Astrocyte (in vitro differentiated cells and primary cell): ENCODE results near the gene C1S. TPM values are rescaled to one million over a fixed set of nuclear protein-coding genes. Genes with fewer than 3 reads are reported as not detected.
A peak's percentile ranks its signal among the peaks of the same experiment; 100 is the strongest.

Source experiments
- DNase-seq: peaks from one replicate; pipeline ENCODE4 v3.0.0-alpha.2; 2010; ENCODE audit warnings: low read depth
- FAIRE-seq: peaks from 2 replicates; lab custom pipeline; 2011; peaks lifted over from hg19 to GRCh38; lab: Jason Lieb, UNC
- H2AFZ ChIP-seq: 2 replicates; pipeline ENCODE4 v1.6.0; 2012; ENCODE audit warnings: low read depth, low read length, inconsistent platforms
- H3K27ac ChIP-seq: 2 replicates; pipeline ENCODE4 v1.5.1; 2011; ENCODE audit warnings: low read depth, low read length, inconsistent platforms
- H3K27me3 ChIP-seq: 2 replicates; pipeline ENCODE4 v1.6.0; 2011; ENCODE audit warnings: low read length, inconsistent platforms; ENCODE audit not compliant: insufficient read depth
- H3K36me3 ChIP-seq: 2 replicates; pipeline ENCODE4 v1.5.1; 2011; ENCODE audit warnings: low read length, inconsistent platforms; ENCODE audit not compliant: insufficient read depth
- H3K4me1 ChIP-seq: 2 replicates; pipeline ENCODE4 v1.5.1; 2011; ENCODE audit warnings: low read length, inconsistent platforms; ENCODE audit not compliant: insufficient read depth
- H3K4me2 ChIP-seq: 2 replicates; pipeline ENCODE4 v1.6.0; 2012; ENCODE audit warnings: low read length, inconsistent platforms
- H3K4me3 ChIP-seq: 2 replicates; pipeline ENCODE4 v1.5.1; 2011; ENCODE audit warnings: low read depth, mild to moderate bottlenecking, low read length, inconsistent platforms; ENCODE audit not compliant: insufficient read depth
- H3K79me2 ChIP-seq: 2 replicates; pipeline ENCODE4 v1.6.0; 2012; ENCODE audit warnings: mild to moderate bottlenecking, low read length, inconsistent platforms; ENCODE audit not compliant: insufficient read depth
- H3K9ac ChIP-seq: 2 replicates; pipeline ENCODE4 v1.6.0; 2012; ENCODE audit warnings: mild to moderate bottlenecking, low read length, inconsistent platforms
- H3K9me3 ChIP-seq: 2 replicates; pipeline ENCODE4 v1.5.1; 2012; ENCODE audit warnings: low read depth, mild to moderate bottlenecking, low read length, inconsistent platforms; ENCODE audit not compliant: insufficient read depth
- H4K20me1 ChIP-seq: 2 replicates; pipeline ENCODE4 v1.6.0; 2012; ENCODE audit warnings: low read length, inconsistent platforms; ENCODE audit not compliant: insufficient read depth
- H3K27ac Mint-ChIP-seq: one replicate; pipeline ENCODE4 v1.8.0; 2021; ENCODE audit warnings: mild to moderate bottlenecking, mixed read lengths; ENCODE audit not compliant: unreplicated experiment
- H3K27me3 Mint-ChIP-seq: one replicate; pipeline ENCODE4 v1.8.0; 2021; ENCODE audit warnings: low read depth, mixed read lengths; ENCODE audit not compliant: unreplicated experiment
- H3K36me3 Mint-ChIP-seq: one replicate; pipeline ENCODE4 v1.8.0; 2021; ENCODE audit warnings: low read depth, mixed read lengths; ENCODE audit not compliant: unreplicated experiment
- H3K4me1 Mint-ChIP-seq: one replicate; pipeline ENCODE4 v1.8.0; 2021; ENCODE audit warnings: low read depth, mixed read lengths; ENCODE audit not compliant: unreplicated experiment
- H3K4me3 Mint-ChIP-seq: one replicate; pipeline ENCODE4 v1.8.0; 2021; ENCODE audit warnings: mild to moderate bottlenecking, moderate library complexity, mixed read lengths; ENCODE audit not compliant: unreplicated experiment
- H3K9me3 Mint-ChIP-seq: one replicate; pipeline ENCODE4 v1.8.0; 2021; ENCODE audit warnings: mild to moderate bottlenecking, mixed read lengths; ENCODE audit not compliant: unreplicated experiment
- EZH2 ChIP-seq: IDR thresholded peaks from 2 replicates; pipeline ENCODE4 v1.6.1; 2012; ENCODE audit warnings: mild to moderate bottlenecking, low read length, inconsistent platforms; ENCODE audit not compliant: insufficient read depth
- total RNA-seq: library from RNA; stranded (reverse); gene quantifications from 2 replicates; pipeline ENCODE4 v1.2.1, GENCODE V29; 2021
- TF ChIP-seq, protein P1 (sequence below): IDR thresholded peaks from 2 replicates; pipeline ENCODE4 v1.5.1; 2011; ENCODE audit warnings: low read depth, mild to moderate bottlenecking, inconsistent platforms, low read length, moderate library complexity; ENCODE audit not compliant: insufficient read depth

C1S gene
- total RNA-seq, 1 donor from 2014 or later: 5.2 TPM

DNA sequence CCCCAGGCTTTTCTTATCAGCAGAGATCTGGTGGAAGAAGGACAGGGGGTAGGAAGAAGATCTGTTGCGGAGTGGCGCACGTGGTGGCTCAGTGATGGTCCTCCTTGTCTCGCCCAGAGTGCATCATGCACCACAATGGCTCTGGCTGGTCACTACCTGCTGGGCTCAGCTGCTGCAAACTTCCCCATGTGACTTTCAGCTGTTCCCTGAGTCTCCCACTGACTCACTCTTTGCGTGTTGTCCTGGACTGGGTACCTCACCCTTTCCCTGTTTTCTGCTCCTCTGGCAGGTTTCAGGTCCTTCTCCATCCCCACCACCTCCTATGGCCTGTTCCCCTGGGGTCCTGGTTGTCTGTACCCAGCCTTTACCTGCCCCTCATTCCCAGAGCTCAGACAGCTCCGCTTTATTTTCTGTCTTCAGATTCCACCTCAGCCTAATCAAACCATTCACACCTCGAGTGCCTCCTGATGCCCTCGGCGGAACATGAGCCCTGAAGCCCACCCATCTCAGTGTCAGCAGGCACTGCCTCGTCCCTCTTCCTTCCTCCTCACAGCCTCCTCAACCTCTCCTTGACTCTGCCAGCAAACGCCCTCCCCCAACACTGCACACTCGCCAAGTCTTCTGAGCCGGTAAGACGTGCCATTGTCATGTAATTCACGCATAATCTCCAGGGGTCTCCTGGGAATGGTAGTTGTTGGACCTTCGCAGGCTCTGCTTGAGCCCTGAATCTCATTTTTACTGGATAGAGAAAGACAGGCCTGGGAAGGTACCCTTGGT lies 29.9 kb downstream of the C1S start:
- Histone ChIP-seq H3K27ac (no peak overlapping the region), H3K4me1 (peaks cover 5% of the 10 kb centered on the region), H3K36me3 (no peaks in the 10 kb centered on the region), H2AFZ (no peak overlapping the region), H3K9ac (no peak overlapping the region), H3K79me2 (no peaks in the 10 kb centered on the region), H3K4me3 (no peak overlapping the region), H3K9me3 (no peaks in the 10 kb centered on the region), H3K27me3 (peaks cover 9% of the 10 kb centered on the region), H4K20me1 (no peaks in the 10 kb centered on the region), H3K4me2 (no peak overlapping the region)
- no peak overlapping the region for H3K4me3 Mint-ChIP-seq
- H3K27ac Mint-ChIP-seq: no peak overlapping the region
- peaks cover 39% of the 10 kb centered on the region for H3K27me3 Mint-ChIP-seq
- H3K4me1 Mint-ChIP-seq: no peaks in the 10 kb centered on the region
- peaks cover 2% of the 10 kb centered on the region for H3K36me3 Mint-ChIP-seq
- peaks cover 2% of the 10 kb centered on the region for H3K9me3 Mint-ChIP-seq
- DNase-seq: no peak
- TF ChIP-seq, protein P1, sequence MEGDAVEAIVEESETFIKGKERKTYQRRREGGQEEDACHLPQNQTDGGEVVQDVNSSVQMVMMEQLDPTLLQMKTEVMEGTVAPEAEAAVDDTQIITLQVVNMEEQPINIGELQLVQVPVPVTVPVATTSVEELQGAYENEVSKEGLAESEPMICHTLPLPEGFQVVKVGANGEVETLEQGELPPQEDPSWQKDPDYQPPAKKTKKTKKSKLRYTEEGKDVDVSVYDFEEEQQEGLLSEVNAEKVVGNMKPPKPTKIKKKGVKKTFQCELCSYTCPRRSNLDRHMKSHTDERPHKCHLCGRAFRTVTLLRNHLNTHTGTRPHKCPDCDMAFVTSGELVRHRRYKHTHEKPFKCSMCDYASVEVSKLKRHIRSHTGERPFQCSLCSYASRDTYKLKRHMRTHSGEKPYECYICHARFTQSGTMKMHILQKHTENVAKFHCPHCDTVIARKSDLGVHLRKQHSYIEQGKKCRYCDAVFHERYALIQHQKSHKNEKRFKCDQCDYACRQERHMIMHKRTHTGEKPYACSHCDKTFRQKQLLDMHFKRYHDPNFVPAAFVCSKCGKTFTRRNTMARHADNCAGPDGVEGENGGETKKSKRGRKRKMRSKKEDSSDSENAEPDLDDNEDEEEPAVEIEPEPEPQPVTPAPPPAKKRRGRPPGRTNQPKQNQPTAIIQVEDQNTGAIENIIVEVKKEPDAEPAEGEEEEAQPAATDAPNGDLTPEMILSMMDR: no peak
- no peak for TF ChIP-seq EZH2
- FAIRE-seq: no peak

DNA sequence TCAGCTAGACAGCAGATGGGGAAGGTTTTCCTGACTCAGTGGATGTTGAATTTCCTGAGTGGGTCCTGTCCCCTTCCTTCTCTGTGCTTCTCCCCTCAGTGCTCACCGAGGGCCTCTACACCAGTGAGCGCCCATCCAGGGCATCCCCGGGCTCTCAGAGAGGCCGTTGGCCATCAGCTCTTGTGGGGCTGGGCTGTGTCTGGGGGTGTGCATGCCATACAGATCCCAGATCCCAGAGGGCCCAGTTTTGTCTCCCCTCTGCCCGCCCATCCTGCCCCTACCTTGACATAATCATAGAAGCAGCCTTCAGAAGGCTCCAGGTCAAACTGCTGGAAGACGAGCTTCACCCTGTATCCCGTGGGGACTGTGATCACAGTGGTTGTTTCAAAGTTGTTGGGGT lies 30.7 kb downstream of the C1S start:
- Histone ChIP-seq H3K9me3 (no peaks in the 10 kb centered on the region), H3K27me3 (peaks cover 9% of the 10 kb centered on the region), H3K36me3 (no peaks in the 10 kb centered on the region), H3K9ac (no peak overlapping the region), H3K4me1 (peaks cover 5% of the 10 kb centered on the region), H3K27ac (no peak overlapping the region), H3K4me2 (no peak overlapping the region), H2AFZ (no peak overlapping the region), H3K79me2 (no peaks in the 10 kb centered on the region), H4K20me1 (no peaks in the 10 kb centered on the region), H3K4me3 (no peak overlapping the region)
- Mint-ChIP-seq H3K9me3 (peaks cover 2% of the 10 kb centered on the region), H3K4me1 (no peaks in the 10 kb centered on the region), H3K27ac (no peak overlapping the region), H3K27me3 (peaks cover 39% of the 10 kb centered on the region), H3K4me3 (no peak overlapping the region), H3K36me3 (peaks cover 2% of the 10 kb centered on the region)
- no peak for TF ChIP-seq EZH2
- TF ChIP-seq, protein P1: no peak
- no peak for FAIRE-seq
- no peak for DNase-seq

DNA sequence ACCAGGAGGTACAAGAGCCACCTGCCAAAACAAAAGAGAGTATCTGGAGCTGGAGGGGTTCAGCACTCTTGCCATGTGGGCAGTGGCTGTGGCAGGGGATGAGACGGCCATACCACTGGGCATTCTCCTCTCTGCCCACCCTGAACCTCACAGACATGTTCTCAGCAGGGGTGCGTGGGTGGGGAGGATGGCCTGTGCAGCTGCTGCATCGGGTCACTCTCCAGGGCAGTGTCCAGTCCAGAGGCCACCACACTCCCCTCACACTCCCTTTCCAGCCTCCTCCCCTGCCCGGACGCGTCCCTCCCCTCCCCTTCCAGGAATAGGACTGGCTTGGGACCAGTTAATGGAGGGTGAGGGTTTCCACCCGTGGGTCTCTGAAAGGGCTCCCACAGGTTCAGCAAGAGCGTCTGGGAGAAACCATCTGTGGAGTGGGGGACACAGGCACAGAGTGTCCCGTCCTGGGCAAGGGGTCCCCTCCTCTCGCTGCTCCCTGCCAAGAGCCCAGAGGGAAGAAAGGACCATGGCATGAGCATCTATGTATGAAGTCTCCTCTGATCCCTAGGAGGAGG lies 31.2 kb downstream of the C1S start:
- no peak for DNase-seq
- no peak overlapping the region for H3K27ac Mint-ChIP-seq
- peaks cover 2% of the 10 kb centered on the region for H3K9me3 Mint-ChIP-seq

More for the DNA sequence above, 31.2 kb downstream of the C1S start:
- peaks cover 35% of the 10 kb centered on the region for H3K27me3 Mint-ChIP-seq
- TF ChIP-seq EZH2: no peak
- TF ChIP-seq, protein P1: no peak
- peak overlapping the region; percentile 73 for H3K9ac ChIP-seq
- H3K9me3 ChIP-seq: no peaks in the 10 kb centered on the region
- no peaks in the 10 kb centered on the region for H3K4me1 Mint-ChIP-seq
- no peak overlapping the region for H3K27ac ChIP-seq
- peaks cover 2% of the 10 kb centered on the region for H3K36me3 Mint-ChIP-seq
- H3K79me2 ChIP-seq: no peaks in the 10 kb centered on the region
- no peaks in the 10 kb centered on the region for H3K36me3 ChIP-seq
- H3K4me3 ChIP-seq: peak overlapping the region; percentile 56
- peaks cover 5% of the 10 kb centered on the region for H3K4me1 ChIP-seq
- H4K20me1 ChIP-seq: no peaks in the 10 kb centered on the region
- peak overlapping the region; percentile 86 for H3K4me2 ChIP-seq
- peak overlapping the region; percentile 40 for H3K4me3 Mint-ChIP-seq
- H3K27me3 ChIP-seq: peaks cover 9% of the 10 kb centered on the region
- peak overlapping the region; percentile 93 for H2AFZ ChIP-seq
- no peak for FAIRE-seq
